GM19035 (cell line): Measurements from ENCODE around the gene LRRC34.

Experiments
- ATAC-seq: cut with Tn5 transposase; IDR thresholded peaks from one replicate; pipeline ENCODE4 v1.9.1; 2021; ENCODE audit not compliant: unreplicated experiment

Gene LRRC34

GRCh38 chr3:169812332-169813235 lies at the start of gene LRRC34, which contains the start of gene LRRIQ4:
TSS of gene LRRC34 (minus strand) at chr3:169812904. CDS start at chr3:169812548, 356 bp downstream.
TSS of gene LRRIQ4 (plus strand) at chr3:169812870. CDS start at chr3:169821922, 9,052 bp downstream.
- peak; percentile 67 for ATAC-seq

GRCh38 chr3:169861871-169862270 lies 49.2 kb upstream of the LRRC34 start:
- ATAC-seq: no peak

- ATAC-seq: no peak
These were observed 45.1 kb upstream of the LRRC34 start for GRCh38 chr3:169857811-169858210.

GRCh38 chr3:169855514-169855913 lies 42.8 kb upstream of the LRRC34 start:
- ATAC-seq: no peak

- no peak for ATAC-seq
These were observed 37.9 kb upstream of the LRRC34 start for GRCh38 chr3:169850618-169851017.

GRCh38 chr3:169848741-169849140 lies 36.0 kb upstream of the LRRC34 start:
- no peak for ATAC-seq

GRCh38 chr3:169847896-169848295 lies 35.2 kb upstream of the LRRC34 start:
- ATAC-seq: no peak

GRCh38 chr3:169846458-169847193 lies 33.9 kb upstream of the LRRC34 start:
- ATAC-seq: peak; percentile 97

GRCh38 chr3:169842960-169843359 lies 30.3 kb upstream of the LRRC34 start:
- ATAC-seq: no peak

GRCh38 chr3:169841171-169841570 lies 28.5 kb upstream of the LRRC34 start:
- ATAC-seq: no peak

GRCh38 chr3:169838511-169839030 lies 25.9 kb upstream of the LRRC34 start:
- no peak for ATAC-seq

GRCh38 chr3:169836942-169837275 lies 24.2 kb upstream of the LRRC34 start:
- no peak for ATAC-seq

- ATAC-seq: peak; percentile 95
These were observed 23.6 kb upstream of the LRRC34 start for GRCh38 chr3:169836078-169836941.

- no peak for ATAC-seq
These were observed 22.8 kb upstream of the LRRC34 start for GRCh38 chr3:169835533-169835932.

GRCh38 chr3:169827712-169828111 lies 15.0 kb upstream of the LRRC34 start:
- no peak for ATAC-seq

- ATAC-seq: no peak
These were observed 12.6 kb upstream of the LRRC34 start for GRCh38 chr3:169825316-169825715.

- no peak for ATAC-seq
These were observed 10.3 kb upstream of the LRRC34 start for GRCh38 chr3:169822983-169823382.

- ATAC-seq: no peak
These were observed 9.8 kb upstream of the LRRC34 start for GRCh38 chr3:169822540-169822939.

- ATAC-seq: no peak
These were observed 9.4 kb upstream of the LRRC34 start for GRCh38 chr3:169822091-169822490.

- no peak for ATAC-seq
These were observed 5.6 kb upstream of the LRRC34 start for GRCh38 chr3:169818316-169818715.
